Panc1 (cell line): ENCODE measurements around the gene MCTP1. TPM values are rescaled to one million over a fixed set of nuclear protein-coding genes. Genes with fewer than 3 reads are reported as not detected.

Experiments used
- ATAC-seq: fragments of 200-7000 bp; cut with Tn5 transposase; 2 replicates; pipeline ENCODE4 v1.9.1; 2020; ENCODE audit warnings: mild to moderate bottlenecking, moderate library complexity
- BruUV-seq: library from RNA; stranded (reverse); fragments of 400-500 nt; replicated peaks from 2 replicates; lab custom pipeline; 2021; lab: Mats Ljungman, UMichigan
- CTCF ChIA-PET: fragments of 300-600 bp; sonication (Branson Sonifier 250); formaldehyde crosslinking; loops from one replicate; lab custom pipeline; 2022; ENCODE audit warnings: antibody characterized with exemption; lab: Charles Lee
- POLR2A ChIA-PET: fragments of 300-600 bp; sonication (Branson Sonifier 250); formaldehyde crosslinking; loops from one replicate; lab custom pipeline; 2022; ENCODE audit warnings: antibody characterized with exemption; lab: Charles Lee
- DNase-seq: peaks from one replicate; pipeline ENCODE4 v3.0.0-alpha.2; 2010; ENCODE audit warnings: low read depth, low spot score
- H3K27ac ChIP-seq: 2 replicates; pipeline ENCODE4 v1.5.1; 2011; ENCODE audit warnings: mild to moderate bottlenecking, low read length, inconsistent platforms
- H3K27me3 ChIP-seq: fragments of 200-500 bp; sonication (Bioruptor generic); 2 replicates; pipeline ENCODE4 v1.6.0; 2014; ENCODE audit warnings: low read length, inconsistent platforms; ENCODE audit not compliant: control insufficient read depth, insufficient read depth
- H3K36me3 ChIP-seq: fragments of 200-500 bp; sonication (Bioruptor generic); 2 replicates; pipeline ENCODE4 v1.5.1; 2014; ENCODE audit warnings: inconsistent platforms, mild to moderate bottlenecking, low read length, moderate library complexity; ENCODE audit not compliant: control insufficient read depth, insufficient read depth
- H3K4me1 ChIP-seq: 2 replicates; pipeline ENCODE4 v1.5.1; 2011; ENCODE audit warnings: inconsistent platforms, mild to moderate bottlenecking, low read length, moderate library complexity; ENCODE audit not compliant: control insufficient read depth, insufficient read depth
- H3K4me3 ChIP-seq, 2 experiments: 2 replicates each; pipeline ENCODE4 v1.5.1; 2011 to 2012; ENCODE audit warnings: low read depth in 2 of 2, low read length in 2 of 2, mild to moderate bottlenecking in 2 of 2, inconsistent platforms in 1 of 2, moderate library complexity in 1 of 2
- H3K9me3 ChIP-seq: fragments of 200-500 bp; sonication (Bioruptor generic); 2 replicates; pipeline ENCODE4 v1.5.1; 2014; ENCODE audit warnings: low read depth, mild to moderate bottlenecking, inconsistent platforms, low read length, moderate library complexity; ENCODE audit not compliant: control insufficient read depth, insufficient read depth
- CTCF ChIP-seq: fragments of 450-650 bp; IDR thresholded peaks from 2 replicates; pipeline ENCODE4 v1.5.1; 2017; ENCODE audit warnings: mild to moderate bottlenecking
- POLR2AphosphoS5 ChIP-seq: IDR thresholded peaks from 2 replicates; pipeline ENCODE4 v1.6.1; 2012; ENCODE audit warnings: mild to moderate bottlenecking, low read depth, low read length, moderate library complexity
- REST ChIP-seq, 2 experiments: IDR thresholded peaks; 2 replicates each; pipeline ENCODE4 v1.6.1; 2011 to 2012; ENCODE audit warnings: low read depth in 2 of 2, control low read depth in 1 of 2, low read length in 1 of 2, mild to moderate bottlenecking in 1 of 2, moderate library complexity in 1 of 2; ENCODE audit not compliant: insufficient read depth in 1 of 2
- SIN3A ChIP-seq: IDR thresholded peaks from 2 replicates; pipeline ENCODE4 v1.6.1; 2012; ENCODE audit warnings: low read depth, mild to moderate bottlenecking, low read length, moderate library complexity, borderline replicate concordance; ENCODE audit not compliant: insufficient read depth
- TCF7L2 ChIP-seq: IDR thresholded peaks from 2 replicates; pipeline ENCODE4 v1.6.1; 2011; ENCODE audit warnings: mild to moderate bottlenecking, low read depth, low read length, inconsistent platforms
- in situ Hi-C: cut with HindIII; loops from 2 replicates; pipeline ENCODE4 v1.10.0; 2016; ENCODE audit warnings: low sequenced_read_pairs, low pct_unique_long_range_greater_than_20kb
- intact Hi-C: fragments of 100-400 bp; cut with micrococcal nuclease; formaldehyde crosslinking; loops from one replicate; pipeline ENCODE4 v1.10.0; 2022; ENCODE audit not compliant: unreplicated experiment
- total RNA-seq: library from RNA; stranded (reverse); gene quantifications from one replicate; pipeline ENCODE4 v1.2.1, GENCODE V29; 2021; ENCODE audit not compliant: unreplicated experiment

The MCTP1 gene
- total RNA-seq, 1 experiment from 2014 or later: 39.8 TPM

- H3K9me3 ChIP-seq: peaks cover 22% of the 10 kb centered on the region; the same call in 1 of the 2 replicates
- no peaks in the 10 kb centered on the region for H3K4me1 ChIP-seq
- DNase-seq (no peak), ATAC-seq (no peak; the same call in 1 of the 2 replicates)
- CTCF ChIA-PET: interaction anchor here (0.6 kb wide), 1 partner anchor 145 kb away, joined by 3 read pairs; no protein-coding TSS in a partner anchor
- H3K36me3 ChIP-seq: no peaks in the 10 kb centered on the region
- no peaks in the 10 kb centered on the region for H3K27me3 ChIP-seq
- intact Hi-C loops: no loop called here
- no peak for TF ChIP-seq REST (IDR thresholded peaks at IDR 0.05; ENCODE audit: insufficient read depth in 1 of 2, low read depth in 2 of 2, low read length in 1 of 2)
- TF ChIP-seq SIN3A: no peak
- no peak for TF ChIP-seq CTCF
- TF ChIP-seq TCF7L2: no peak
- no peak for TF ChIP-seq POLR2AphosphoS5
- in situ Hi-C loops: no loop called here
- POLR2A ChIA-PET: no interaction called here
- no TSS peak for BruUV-seq
- H3K4me3 ChIP-seq: no peak overlapping the region
- no peak overlapping the region for H3K27ac ChIP-seq
Measured at GRCh38 chr5:94660506-94660905, 624.4 kb downstream of the MCTP1 start.

DNA sequence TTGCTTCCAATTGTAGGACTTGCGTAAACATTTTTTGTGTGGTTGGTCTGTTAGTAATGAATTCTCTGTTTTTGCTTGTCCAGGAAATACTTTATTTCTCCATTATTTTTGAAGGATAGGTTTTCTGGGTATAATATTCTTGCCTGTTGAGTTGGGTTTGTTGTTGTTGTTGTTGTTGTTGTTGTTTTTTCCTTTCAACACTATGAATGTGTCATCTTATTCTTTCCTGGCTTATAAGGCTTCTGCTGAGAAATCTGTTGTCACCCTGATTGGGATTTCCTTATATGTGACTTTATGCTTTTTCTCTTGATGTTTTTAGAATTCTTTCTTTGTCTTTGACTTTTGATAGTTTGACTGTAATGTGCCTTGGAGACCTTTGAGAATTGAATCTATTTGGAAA lies 626.6 kb downstream of the MCTP1 start:
- no peak overlapping the region for H3K27ac ChIP-seq
- H3K4me1 ChIP-seq: no peaks in the 10 kb centered on the region
- POLR2A ChIA-PET: no interaction called here
- H3K9me3 ChIP-seq: peaks cover 22% of the 10 kb centered on the region; the same call in 1 of the 2 replicates
- no peak for ATAC-seq
- no peak for TF ChIP-seq CTCF
- no peak for TF ChIP-seq POLR2AphosphoS5
- TF ChIP-seq SIN3A: no peak
- no peak for TF ChIP-seq TCF7L2
- no peak for TF ChIP-seq REST (IDR thresholded peaks at IDR 0.05; ENCODE audit: insufficient read depth in 1 of 2, low read depth in 2 of 2, low read length in 1 of 2)
- intact Hi-C loops (no loop called here), in situ Hi-C loops (no loop called here)
- DNase-seq: no peak
- no peak overlapping the region for H3K4me3 ChIP-seq
- BruUV-seq: no TSS peak
- no peaks in the 10 kb centered on the region for H3K36me3 ChIP-seq
- no peaks in the 10 kb centered on the region for H3K27me3 ChIP-seq
- CTCF ChIA-PET: no interaction called here

Other genes with a start within 250 kb of the MCTP1 start
- not detected for gene FAM81B, start 106.3 kb upstream of the MCTP1 start, total RNA-seq